Osteoblast (primary cell): ENCODE data around the gene CCDC12. TPM values are rescaled to one million over a fixed set of nuclear protein-coding genes. Genes with fewer than 3 reads are reported as not detected.

Experiments
- DNase-seq: peaks from one replicate; pipeline ENCODE4 v3.0.0; 2011; ENCODE audit warnings: low spot score, mixed read lengths; ENCODE audit not compliant: insufficient read length; ENCODE audit errors: missing footprints
- H2AFZ ChIP-seq: 2 replicates; pipeline ENCODE4 v1.6.0; 2011; ENCODE audit warnings: mild to moderate bottlenecking, low read length
- H3K27ac ChIP-seq: 2 replicates; pipeline ENCODE4 v1.5.1; 2011; ENCODE audit warnings: mild to moderate bottlenecking, low read depth, low read length, moderate library complexity
- H3K27me3 ChIP-seq: 2 replicates; pipeline ENCODE4 v1.6.0; 2012; ENCODE audit warnings: mild to moderate bottlenecking, control low read depth, inconsistent platforms, low read length, moderate library complexity; ENCODE audit not compliant: insufficient read depth
- H3K36me3 ChIP-seq: 2 replicates; pipeline ENCODE4 v1.5.1; 2011; ENCODE audit warnings: mild to moderate bottlenecking, low read length, control low read depth, moderate library complexity; ENCODE audit not compliant: insufficient read depth
- H3K4me1 ChIP-seq: 2 replicates; pipeline ENCODE4 v1.5.1; 2011; ENCODE audit warnings: mild to moderate bottlenecking, low read length, control low read depth, moderate library complexity; ENCODE audit not compliant: insufficient read depth
- H3K4me2 ChIP-seq: 2 replicates; pipeline ENCODE4 v1.6.0; 2011; ENCODE audit warnings: mild to moderate bottlenecking, low read length; ENCODE audit not compliant: insufficient read depth
- H3K4me3 ChIP-seq: fragments of 200-600 bp; sonication (generic); 3 replicates; pipeline ENCODE4 v1.5.1; 2012; ENCODE audit warnings: mild to moderate bottlenecking, low read length, inconsistent platforms; ENCODE audit not compliant: insufficient read depth
- H3K79me2 ChIP-seq: 2 replicates; pipeline ENCODE4 v1.6.0; 2012; ENCODE audit warnings: mild to moderate bottlenecking, low read length, control low read depth, inconsistent platforms; ENCODE audit not compliant: insufficient read depth
- H3K9me3 ChIP-seq: 2 replicates; pipeline ENCODE4 v1.5.1; 2011; ENCODE audit warnings: low read depth, low read length, control low read depth
- H4K20me1 ChIP-seq: 2 replicates; pipeline ENCODE4 v1.6.0; 2012; ENCODE audit warnings: mild to moderate bottlenecking, low read length, control low read depth; ENCODE audit not compliant: insufficient read depth
- total RNA-seq: library from RNA; depleted of rRNA; stranded (reverse); fragments of >200 nt; gene quantifications from 2 replicates; pipeline ENCODE4 v1.2.3, GENCODE V29; 2012
- TF ChIP-seq, protein P1 (sequence below): IDR thresholded peaks from 2 replicates; pipeline ENCODE4 v1.5.1; 2011; ENCODE audit warnings: mild to moderate bottlenecking, low read depth, low read length, moderate library complexity; ENCODE audit errors: extremely low read depth

CCDC12 gene
- total RNA-seq, 1 donor, result 20.6 TPM

DNA sequence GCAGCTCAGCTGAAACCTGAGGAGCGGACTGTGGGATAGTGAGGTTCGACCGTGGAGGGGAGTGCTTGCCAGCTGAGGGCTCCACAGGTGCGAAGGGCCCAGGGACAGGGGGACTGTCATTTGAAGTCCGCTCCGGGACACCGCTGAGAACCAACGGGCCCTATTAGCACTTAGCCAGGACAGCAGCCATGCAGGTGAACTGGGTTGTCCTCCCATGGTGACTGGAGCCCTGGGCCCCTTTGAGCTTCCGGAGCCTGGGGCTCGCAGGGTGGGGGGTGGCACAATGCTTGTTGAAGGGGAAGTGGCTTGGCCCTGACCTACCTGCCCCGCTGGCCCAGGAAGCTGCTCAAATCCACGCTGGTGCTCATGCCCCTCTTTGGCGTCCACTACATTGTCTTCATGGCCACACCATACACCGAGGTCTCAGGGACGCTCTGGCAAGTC, 74.3 kb downstream of the CCDC12 start:
- H2AFZ ChIP-seq, result no peak overlapping the region
- no peaks in the 10 kb centered on the region for H3K36me3 ChIP-seq
- no peaks in the 10 kb centered on the region for H4K20me1 ChIP-seq
- H3K9me3 ChIP-seq, result no peaks in the 10 kb centered on the region
- H3K27me3 ChIP-seq, result no peaks in the 10 kb centered on the region
- TF ChIP-seq, protein P1, sequence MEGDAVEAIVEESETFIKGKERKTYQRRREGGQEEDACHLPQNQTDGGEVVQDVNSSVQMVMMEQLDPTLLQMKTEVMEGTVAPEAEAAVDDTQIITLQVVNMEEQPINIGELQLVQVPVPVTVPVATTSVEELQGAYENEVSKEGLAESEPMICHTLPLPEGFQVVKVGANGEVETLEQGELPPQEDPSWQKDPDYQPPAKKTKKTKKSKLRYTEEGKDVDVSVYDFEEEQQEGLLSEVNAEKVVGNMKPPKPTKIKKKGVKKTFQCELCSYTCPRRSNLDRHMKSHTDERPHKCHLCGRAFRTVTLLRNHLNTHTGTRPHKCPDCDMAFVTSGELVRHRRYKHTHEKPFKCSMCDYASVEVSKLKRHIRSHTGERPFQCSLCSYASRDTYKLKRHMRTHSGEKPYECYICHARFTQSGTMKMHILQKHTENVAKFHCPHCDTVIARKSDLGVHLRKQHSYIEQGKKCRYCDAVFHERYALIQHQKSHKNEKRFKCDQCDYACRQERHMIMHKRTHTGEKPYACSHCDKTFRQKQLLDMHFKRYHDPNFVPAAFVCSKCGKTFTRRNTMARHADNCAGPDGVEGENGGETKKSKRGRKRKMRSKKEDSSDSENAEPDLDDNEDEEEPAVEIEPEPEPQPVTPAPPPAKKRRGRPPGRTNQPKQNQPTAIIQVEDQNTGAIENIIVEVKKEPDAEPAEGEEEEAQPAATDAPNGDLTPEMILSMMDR, result no peak
- no peaks in the 10 kb centered on the region for H3K79me2 ChIP-seq
- no peak overlapping the region for H3K4me3 ChIP-seq
- no peak overlapping the region for H3K4me2 ChIP-seq
- H3K4me1 ChIP-seq, result no peaks in the 10 kb centered on the region
- no peak overlapping the region for H3K27ac ChIP-seq
- DNase-seq, result peak; percentile 66

DNA sequence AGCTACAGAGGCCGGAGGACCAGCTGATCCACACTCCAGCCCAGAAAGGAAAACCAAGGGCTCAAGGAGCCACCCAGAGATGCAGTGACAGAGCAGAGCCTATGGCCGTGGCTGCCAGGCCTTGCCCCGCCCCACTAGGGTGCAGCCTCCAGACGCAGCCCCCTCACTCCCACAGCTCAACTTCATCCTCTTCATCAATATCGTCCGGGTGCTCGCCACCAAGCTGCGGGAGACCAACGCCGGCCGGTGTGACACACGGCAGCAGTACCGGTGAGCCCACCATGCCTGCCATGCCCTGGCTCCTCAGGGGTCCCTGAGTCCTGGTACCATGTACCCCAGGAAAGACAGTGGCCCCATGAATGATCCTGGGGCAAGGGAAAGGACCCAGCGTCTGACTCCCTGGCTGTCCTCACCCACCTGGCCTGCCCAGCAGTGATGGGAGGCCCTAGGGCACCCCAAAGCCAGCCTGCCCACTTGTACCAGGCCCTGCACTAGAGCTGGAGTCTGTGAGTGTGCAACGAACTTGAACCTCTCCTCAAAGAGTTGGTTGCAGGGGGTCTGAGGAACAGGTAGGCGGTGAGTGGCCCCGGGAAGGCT, 74.9 kb downstream of the CCDC12 start:
- no peaks in the 10 kb centered on the region for H3K79me2 ChIP-seq

DNA sequence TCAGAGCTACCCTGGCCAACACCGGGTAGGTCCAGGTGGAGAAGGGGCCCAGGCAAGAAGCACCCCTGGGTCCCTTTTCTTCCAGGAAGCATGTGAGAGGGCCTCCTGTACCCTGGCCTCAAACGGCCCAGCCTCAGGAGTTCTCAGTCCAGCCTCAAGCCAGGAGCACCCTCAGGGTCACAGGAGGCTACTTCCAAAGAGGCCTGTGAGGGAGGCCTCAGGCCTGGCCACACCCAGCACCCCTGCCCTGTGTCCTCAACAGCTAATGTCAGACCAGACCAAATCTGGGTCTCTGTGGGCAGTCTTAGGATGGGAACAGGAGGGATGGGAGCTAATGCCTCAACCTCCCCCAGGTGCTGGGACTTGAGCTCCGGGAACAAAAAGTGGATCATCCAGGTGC, 75.5 kb downstream of the CCDC12 start:
- Histone ChIP-seq H3K4me3 (no peak overlapping the region), H3K36me3 (no peaks in the 10 kb centered on the region), H3K9me3 (no peaks in the 10 kb centered on the region), H3K27ac (no peak overlapping the region), H3K79me2 (no peaks in the 10 kb centered on the region), H3K4me1 (no peaks in the 10 kb centered on the region), H4K20me1 (no peaks in the 10 kb centered on the region), H2AFZ (no peak overlapping the region), H3K4me2 (no peak overlapping the region), H3K27me3 (peaks cover 3% of the 10 kb centered on the region)
- peak; percentile 49 for DNase-seq
- TF ChIP-seq, protein P1, result no peak

More for the DNA sequence above, 74.9 kb downstream of the CCDC12 start:
- TF ChIP-seq, protein P1, result no peak
- Histone ChIP-seq H3K27ac (no peak overlapping the region), H4K20me1 (no peaks in the 10 kb centered on the region), H2AFZ (no peak overlapping the region), H3K4me2 (no peak overlapping the region), H3K27me3 (no peaks in the 10 kb centered on the region), H3K9me3 (no peaks in the 10 kb centered on the region), H3K4me3 (no peak overlapping the region), H3K36me3 (no peaks in the 10 kb centered on the region), H3K4me1 (no peaks in the 10 kb centered on the region)
- DNase-seq, result peak; percentile 69

DNA sequence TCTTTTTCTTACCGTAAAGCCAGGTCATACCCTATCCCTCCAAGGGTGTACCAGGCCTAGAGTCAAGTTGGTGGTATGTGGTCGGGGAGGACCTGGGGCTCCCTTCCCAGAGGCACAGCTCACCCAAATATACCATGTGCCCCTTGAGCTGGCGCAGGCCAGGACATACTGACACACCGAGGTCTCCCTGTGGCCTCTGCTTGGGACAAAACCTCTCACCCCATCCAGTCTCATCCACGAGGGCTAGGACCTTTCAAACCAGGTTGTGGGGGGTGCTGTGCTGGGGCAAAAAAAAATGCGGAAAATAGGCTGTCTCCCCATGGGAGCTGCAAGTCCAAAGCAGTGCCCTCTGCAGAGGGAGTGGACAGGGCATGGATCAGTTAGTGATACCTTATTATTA, 76.2 kb downstream of the CCDC12 start:
- no peaks in the 10 kb centered on the region for H3K79me2 ChIP-seq
- H3K9me3 ChIP-seq, result no peaks in the 10 kb centered on the region
- H2AFZ ChIP-seq, result no peak overlapping the region
- peaks cover 3% of the 10 kb centered on the region for H4K20me1 ChIP-seq
- peak; percentile 54 for DNase-seq
- no peak overlapping the region for H3K27ac ChIP-seq
- no peaks in the 10 kb centered on the region for H3K4me1 ChIP-seq
- TF ChIP-seq, protein P1, result no peak
- no peak overlapping the region for H3K4me3 ChIP-seq
- no peaks in the 10 kb centered on the region for H3K36me3 ChIP-seq
- peaks cover 6% of the 10 kb centered on the region for H3K27me3 ChIP-seq
- no peak overlapping the region for H3K4me2 ChIP-seq
